GM18502 (cell line): ENCODE results near the gene C17orf113.
"Not testable (repeated sequence)": the region's sequence is repeated elsewhere in the genome, so short reads cannot be mapped to it uniquely, and the experiment has no call there.

Experiments
- ATAC-seq: cut with Tn5 transposase; IDR thresholded peaks from one replicate; pipeline ENCODE4 v1.9.1; 2021; ENCODE audit warnings: mild to moderate bottlenecking; ENCODE audit not compliant: unreplicated experiment, poor library complexity

Gene C17orf113

DNA sequence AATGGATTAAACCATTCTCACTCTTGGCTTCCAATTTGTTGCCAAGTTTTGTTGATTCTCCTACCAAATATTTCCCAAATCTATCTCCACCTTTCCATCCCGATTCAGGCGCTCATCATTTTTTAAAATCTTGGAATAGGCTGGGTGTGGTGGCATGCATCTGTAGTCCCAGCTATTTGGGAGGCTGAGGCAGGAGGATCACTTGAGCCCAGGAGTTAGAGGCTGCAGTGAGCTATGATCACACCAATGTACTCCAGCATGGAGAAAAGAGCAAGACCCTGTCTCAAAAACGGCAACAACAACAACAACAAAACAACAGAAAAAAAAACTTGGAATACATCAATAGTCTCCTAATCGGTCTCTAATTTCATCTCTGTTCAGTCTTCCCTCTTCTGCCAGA, 31.4 kb downstream of the C17orf113 start:
- ATAC-seq: no peak

DNA sequence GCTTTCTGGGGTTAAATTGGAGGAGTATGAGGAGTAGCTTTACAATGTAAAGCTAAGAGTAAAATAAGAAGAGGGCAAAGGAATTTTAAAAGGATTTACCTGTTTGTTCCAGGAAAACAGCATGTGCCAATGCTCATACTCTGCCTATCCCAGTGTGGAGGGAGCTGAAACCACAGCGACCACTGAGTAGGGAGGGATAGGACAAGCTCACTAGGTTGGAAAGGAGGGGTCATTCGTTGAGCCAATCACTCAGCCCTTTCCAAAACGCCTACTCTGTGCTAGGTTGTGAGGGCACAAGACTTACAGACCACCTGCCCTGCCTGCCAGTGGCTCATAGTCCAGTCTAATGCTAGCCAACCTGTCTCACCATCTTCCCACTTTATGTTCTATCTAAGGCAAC, 32.1 kb downstream of the C17orf113 start:
- no peak for ATAC-seq

DNA sequence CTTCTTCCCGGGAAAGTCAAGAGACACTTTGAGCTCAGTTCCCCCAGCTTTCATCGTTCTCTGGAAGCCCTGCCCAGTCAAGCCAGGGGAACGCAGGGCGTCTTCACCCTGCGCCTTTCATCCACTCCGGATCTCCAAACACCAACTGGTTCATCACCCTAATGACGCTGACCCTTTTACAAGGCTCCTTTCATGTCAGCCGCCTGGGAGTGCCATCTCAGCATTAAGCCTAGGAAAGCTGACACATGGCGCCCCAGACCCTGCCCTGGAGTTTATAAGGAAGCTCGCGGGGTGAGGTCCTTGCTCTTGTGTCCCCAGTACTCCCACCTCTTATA, 32.6 kb downstream of the C17orf113 start:
- ATAC-seq: no peak

DNA sequence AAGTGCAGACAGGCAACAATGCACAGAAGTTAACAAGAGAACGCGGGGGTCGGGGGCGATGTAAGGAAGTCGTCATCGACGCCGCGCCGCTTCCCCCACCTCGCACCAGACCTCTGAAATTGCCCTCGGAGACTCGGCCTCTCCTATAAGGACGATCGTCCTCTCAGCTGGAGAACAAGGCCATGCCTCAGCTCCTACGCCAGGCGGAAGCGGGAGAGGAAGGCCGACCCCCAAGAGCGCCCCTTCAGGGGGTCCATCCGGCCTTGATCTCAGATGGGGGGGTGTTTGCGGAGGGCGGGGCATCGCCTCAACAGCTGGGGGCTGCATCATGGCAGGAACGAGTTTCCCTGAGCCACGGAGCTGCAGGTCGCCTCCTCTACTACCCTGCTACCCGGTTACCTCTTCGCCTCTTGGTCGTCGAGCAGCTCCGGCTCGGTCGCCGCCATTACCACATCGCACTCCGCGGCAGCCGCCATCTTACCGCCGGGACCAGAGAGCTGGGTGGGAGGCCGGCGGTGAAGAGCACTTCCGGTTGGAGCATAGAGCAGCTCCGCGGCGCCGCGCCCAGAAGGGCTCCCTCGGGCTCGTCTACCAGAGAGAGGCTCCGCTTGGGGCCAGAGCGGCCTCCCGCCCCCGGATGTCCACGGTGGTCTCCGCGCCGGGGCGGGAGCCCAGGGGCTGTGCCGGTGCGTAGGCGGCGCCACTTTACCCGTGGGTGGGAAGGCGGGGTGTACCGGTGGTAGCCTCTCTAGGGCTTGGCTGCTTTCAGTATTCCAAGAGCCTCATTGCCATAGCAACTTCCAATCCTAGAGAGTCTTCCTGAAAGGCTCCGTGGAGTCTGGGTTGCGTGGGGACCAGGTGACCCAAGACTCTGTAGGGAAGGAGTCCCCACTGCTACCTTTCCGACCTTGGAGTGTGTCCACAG, 33.2 kb downstream of the C17orf113 start, which contains the start of gene DNAJC7:
Gene DNAJC7, minus strand, starts transcription at position 499 of the 925 bp plus-strand sequence. Its CDS starts 23 bp downstream, at position 476.
- ATAC-seq: peak; percentile 78

DNA sequence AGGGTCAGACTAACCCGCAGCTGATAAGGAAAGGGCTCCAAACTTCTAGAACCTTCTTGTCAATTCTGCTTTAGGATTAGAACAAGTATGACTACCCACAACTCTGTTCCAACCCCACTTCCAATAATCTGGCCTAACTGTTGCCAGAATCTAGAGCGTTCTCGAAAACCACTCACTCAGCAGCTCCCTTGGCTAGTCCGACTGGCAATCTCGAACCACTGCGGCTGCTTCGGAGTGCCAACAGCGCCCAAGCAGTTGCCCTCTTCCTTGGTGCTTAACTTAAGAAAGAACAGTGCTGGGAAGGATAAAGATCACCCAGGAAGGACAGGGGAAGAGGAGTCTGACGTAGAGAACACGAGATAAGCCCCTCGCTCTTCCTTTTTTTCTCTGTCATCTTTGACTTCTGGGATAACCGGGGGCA, 34.0 kb downstream of the C17orf113 start:
- ATAC-seq: no peak

DNA sequence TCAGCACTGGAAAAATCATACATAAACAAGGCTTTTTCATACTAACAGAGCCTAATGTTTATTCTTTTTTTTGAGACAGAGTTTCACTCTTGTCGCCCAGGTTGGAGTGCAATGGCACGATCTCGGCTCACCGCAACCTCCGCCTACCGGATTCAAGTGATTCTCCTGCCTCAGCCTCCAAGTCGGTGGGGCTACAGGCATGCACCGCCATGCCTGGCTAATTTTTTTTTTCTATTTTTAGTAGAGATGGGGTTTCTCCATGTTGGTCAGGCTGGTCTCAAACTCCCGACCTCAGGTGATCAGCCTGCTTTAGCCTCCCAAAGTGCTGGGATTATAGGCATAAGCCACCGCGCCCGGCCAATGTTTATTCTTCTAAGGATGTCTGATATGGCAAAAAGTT, 36.7 kb downstream of the C17orf113 start:
- not testable (repeated sequence) for ATAC-seq

DNA sequence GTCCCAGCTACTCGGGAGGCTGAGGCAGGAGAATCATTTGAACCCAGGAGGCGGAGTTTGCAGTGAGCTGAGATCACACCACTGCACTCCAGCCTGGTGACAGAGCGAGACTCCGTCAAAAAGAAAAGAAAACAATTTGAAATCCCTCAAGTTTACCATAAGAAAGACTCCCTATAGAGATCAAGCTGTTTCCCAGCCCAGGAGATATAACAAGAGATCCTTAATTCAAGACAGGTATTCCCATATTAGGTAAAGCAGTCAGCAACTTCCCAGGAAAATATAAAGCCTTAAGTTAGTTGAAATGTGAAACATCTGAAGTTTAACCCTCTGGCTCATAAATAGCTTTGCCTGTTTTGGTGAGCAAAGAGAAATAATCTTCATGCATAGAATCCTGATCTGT, 38.0 kb downstream of the C17orf113 start:
- not testable (repeated sequence) for ATAC-seq

DNA sequence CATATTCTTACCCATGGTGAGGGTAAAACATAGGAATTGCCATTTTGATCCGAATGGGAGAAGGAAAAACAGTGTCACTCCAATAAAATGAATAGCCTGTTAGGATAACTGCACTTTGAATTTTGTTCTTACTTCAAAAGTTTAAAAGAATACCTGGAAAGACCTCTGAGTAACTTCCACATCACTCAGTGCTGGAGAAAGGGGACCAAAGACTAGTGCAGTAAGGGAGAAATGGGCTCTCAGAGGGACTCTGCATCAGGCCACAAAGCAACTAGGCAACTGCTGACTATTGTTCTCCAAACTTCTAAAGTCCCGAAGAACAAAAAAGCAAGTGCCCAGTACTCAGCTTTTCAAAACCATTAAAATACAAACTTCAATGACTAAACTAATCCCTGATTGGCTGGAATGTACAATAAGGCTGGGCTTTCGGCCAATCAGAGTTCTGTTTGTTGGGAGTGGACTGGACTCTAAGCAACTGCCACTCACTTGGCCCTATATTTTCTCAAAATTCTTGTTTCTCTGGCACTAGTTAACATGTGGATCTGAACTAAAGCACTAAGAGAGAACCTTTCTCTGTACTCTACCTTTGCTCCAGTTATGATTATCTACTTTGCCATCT, 39.4 kb downstream of the C17orf113 start:
- no peak for ATAC-seq

DNA sequence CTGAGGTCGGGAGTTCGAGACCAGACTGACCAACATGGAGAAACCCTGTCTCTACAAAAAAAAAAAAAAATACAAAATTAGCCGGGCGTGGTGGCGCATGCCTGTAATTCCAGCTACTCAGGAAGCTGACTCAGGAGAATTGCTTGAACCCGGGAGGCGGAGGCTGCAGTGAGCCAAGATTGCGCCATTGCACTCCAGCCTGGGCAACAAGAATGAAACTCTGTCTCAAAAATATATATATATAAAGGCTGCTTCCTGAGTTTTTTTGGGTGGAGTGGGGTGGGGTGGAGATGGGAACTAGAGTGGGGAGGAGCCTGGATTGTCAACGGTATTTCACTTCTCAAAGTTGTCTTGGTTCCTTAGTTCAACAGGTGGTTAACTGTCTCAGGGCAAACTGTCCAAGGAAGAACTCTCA, 40.1 kb downstream of the C17orf113 start:
- ATAC-seq: not testable (repeated sequence)

DNA sequence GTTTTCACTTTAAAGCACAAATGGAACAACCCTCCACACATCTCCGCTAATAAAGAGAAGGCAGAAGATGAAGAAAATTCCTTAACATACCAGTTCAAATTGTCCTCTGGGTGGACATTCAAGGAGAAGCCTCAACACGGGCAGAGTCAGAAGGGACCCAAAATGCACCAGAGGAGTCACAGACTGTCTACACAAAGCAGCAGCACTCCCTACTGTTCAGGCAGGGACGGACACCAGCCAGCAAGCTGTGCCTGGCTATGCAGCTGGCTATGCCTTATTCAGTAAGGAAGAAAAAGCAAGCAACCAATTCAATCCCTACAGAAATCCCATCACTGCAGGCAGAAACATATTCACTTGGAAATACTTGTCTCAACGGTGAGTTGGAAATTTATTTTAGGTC, 41.2 kb downstream of the C17orf113 start:
- ATAC-seq: no peak

DNA sequence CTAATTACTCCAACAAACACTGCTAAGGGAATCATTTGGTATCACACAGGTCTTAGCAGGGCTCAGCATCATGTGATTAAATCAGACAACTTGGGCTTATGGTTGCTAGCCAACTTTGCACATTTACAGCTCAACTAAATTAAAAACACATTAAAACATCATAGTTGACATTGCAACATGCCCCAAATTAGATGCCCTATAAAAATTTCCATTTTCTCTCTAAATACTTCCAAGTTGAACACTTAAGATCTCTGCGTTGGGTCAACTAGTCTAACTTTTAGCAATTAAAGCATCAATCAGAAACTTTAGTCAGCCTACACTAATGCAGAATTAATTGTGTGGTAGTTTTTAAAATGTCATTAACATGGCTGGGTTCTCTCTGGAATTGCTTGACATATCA, 45.2 kb downstream of the C17orf113 start:
- no peak for ATAC-seq

DNA sequence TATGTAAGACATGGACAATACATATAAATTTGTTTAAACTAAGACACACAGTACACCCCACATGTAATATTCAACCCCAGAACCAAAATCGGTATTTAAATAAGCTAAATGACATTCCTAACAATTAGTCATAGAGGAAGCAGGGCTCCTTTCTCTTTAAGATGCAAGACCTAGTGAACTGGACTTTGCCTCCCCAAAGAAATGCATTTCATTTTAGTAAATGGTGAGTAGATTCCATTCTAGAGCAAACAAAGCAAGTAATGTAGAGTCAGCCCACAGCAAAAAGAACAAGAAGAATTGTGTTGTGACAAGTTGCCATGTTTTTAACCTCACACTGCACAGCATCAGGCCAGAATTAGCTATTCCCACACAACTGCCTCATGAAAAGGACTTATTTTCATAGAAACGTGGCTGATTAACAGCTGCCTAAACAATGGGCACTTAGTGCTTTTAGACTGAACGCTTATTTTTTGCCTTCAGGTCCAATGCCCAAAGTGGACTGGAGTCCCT, 47.6 kb downstream of the C17orf113 start:
- no peak for ATAC-seq

DNA sequence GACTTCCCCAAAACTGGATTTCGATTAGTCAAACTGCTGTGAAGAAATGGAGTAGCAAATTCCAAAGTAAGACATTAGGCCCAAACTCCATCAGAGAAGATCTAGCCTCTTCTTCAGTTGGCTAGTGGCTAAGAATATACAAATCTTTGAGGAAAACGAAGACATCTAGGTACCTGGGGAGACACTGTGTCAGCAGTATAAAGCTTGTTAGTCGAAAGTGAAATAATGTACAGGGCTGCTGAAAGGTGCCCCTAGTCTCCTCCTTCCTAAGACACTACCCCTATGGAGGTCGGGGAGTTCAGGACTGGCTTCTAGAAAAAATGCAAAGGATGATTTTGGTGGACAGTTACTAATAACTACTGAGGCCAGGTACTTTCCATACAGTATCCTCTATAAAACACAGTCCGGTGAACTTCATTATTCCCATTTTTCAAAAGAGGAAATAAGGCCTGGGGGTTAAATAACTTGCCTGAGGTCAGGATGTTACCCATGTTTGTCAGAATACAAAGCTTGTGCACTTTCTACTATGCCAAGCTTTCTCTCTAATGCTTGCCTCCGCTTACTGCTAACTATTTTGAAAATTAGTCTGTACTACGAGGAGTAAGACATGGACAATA, 48.1 kb downstream of the C17orf113 start:
- ATAC-seq: no peak

DNA sequence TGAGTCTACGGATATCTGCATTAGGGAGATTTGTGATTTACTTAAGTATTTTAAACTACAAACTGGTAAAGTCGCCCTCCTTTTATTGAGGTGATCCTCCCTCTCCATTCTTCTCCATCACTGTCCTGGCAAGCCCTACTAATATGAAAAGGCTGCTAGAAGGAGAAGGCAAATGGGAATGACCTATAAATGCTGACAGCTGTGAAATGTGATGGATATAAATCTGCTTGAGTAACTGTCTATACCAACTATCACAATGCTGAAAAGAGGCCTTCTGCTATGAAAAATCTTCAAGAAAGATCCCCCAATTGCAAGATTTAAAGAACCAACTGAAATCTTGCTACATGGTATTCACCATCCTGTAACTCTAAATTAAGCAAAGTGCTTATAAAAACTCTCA, 48.7 kb downstream of the C17orf113 start:
- no peak for ATAC-seq

DNA sequence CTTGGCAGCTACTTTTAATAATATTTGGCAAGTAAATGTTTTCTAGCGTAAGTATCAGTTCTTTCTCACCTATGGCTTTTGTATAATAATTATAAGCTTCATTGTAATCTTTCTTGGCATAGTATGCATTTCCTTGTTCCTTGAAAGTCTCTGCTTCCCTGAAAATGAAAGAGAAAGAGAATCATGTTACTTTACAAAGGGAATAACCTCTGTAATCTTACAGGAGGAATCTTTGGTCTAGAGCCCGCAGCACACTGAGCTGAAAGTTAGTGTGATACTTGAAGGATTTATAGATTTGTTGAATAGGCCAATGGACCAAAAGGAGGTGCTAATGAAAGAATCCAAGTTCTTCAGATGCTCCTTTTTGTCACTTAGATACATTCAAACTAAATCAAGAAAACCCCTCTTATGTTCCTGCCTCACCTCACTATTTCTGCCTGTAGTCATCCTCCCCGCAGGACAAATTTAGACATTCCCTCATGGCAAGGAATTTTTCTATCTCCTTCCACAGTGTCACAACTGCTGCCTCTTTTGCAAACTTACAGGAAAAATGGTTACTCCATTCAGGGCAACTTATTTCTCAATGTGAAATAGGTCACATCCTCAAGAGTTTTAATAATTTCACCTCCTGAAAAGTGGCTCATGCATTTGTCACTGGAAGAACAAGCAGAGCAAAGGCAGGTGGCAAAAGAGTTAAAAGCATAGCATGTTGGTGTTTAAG, 49.8 kb downstream of the C17orf113 start:
- ATAC-seq: no peak

DNA sequence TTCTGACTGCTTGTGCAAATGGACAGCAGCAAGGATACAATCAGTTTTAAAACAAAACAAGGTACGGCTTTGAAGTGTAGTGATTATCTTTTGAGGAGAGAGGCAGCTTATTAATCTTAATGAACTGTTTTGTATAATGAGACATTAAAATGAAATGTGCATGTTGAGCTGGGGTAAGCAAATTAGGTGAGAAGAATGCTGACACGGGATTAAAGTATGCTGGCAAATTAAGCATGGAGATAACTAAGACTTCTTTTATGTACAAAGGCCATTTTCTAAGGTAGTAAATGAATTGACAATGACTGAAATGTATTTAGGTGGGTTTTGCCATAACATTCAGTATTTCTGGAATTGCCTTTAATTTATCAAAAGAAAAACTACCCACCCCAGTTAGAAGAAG, 51.9 kb downstream of the C17orf113 start:
- ATAC-seq: no peak

DNA sequence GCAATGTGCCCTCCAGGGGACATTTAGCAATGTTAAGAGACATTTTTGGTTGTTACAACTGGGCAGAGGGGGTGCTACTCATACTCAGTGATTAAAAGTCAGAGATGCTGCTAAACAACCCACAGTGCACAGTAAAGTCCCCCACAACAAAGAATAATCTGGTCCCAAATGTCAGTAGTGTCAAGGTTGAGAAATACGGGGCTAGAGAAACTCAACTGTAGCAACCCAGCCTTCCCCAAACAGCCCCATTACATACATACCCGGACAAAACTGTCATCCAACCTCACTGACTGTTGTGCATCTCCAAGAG, 53.6 kb downstream of the C17orf113 start:
- ATAC-seq: no peak

DNA sequence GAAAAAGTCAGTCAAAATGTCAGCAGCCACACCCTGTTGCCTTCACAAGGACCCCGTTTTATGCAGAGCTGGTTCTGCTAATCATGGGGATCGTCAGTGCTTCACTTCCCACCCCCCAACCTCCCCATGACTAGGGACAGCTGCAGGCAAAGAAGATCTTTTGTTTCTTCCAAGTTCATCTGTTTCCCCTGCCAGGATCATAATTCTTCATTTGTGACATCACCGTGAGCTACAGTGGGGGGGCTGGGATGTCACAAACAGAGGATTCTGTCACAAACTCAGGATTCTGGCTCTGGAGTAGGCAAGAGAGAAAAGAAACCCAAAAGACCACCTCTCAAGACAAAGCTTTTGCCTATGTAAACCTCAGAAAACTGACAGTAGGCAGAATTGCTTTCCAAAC, 57.8 kb downstream of the C17orf113 start:
- ATAC-seq: no peak

DNA sequence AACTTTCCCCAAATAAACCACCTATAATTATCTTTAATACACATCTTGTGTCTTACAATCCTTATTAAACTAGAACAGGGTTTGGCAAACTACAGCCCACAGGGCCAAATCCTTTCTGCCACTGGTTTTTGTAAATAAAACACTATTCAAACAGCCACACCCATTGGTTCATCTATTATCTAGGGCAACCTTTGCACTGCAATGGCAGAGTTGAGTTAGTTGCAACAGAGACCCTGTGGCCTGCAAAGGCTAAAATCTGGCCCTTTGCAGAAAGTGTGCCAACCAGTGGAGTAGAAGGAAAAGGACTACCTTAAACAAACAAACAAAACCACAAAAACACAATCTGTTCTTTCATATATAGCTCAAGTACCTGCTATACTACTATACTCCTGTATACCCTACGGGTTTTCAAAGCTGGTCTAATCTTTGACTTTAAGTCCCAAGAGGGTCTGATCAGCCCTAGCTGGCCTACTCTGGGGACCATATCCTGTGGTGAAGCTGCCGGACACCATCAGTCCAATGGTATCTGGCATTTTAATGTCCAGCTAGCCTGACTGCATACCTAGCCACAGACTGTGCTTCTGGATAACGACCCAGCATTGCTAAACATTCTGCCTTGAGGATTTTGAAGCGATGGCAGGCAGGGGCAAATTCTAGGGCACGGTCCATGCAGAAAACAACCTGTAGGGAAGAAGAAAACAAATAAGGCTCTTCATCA, 60.5 kb downstream of the C17orf113 start:
- ATAC-seq: no peak

DNA sequence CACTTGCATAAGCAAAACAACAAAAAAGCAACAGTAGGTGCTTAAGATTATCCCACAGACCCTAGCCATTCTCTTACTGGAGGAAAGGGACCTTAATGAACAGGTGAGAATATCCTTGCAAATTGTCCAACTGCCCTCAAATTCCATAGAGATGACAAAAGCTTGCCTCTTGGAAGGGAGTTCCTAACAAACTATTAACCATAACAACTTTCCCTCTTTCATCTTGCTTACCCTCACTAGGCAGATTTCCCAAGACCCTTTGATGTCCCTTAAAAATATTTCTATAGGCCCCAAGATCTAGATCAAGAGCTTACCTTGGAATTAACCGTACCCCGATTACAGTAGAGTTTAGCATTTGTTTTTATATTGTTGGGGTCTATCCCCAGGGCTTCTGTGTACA, 62.0 kb downstream of the C17orf113 start:
- no peak for ATAC-seq
